HL-60 (cell line): ENCODE results near the gene KDELR3.

ENCODE experiments used
- CTCF ChIP-seq: IDR thresholded peaks from one replicate; pipeline ENCODE4 v1.5.1; 2011; ENCODE audit warnings: low read length, control low read depth, inconsistent platforms; ENCODE audit not compliant: insufficient read depth
- GABPA ChIP-seq: IDR thresholded peaks from 2 replicates; pipeline ENCODE4 v1.6.1; 2012; ENCODE audit warnings: low read depth

- TF ChIP-seq CTCF (no peak), GABPA (no peak)
Measured at GRCh38 chr22:38435965-38436364, 31.9 kb upstream of the KDELR3 start.
